Measurements from ENCODE around the gene PTPRZ1.

PTPRZ1 gene

DNA sequence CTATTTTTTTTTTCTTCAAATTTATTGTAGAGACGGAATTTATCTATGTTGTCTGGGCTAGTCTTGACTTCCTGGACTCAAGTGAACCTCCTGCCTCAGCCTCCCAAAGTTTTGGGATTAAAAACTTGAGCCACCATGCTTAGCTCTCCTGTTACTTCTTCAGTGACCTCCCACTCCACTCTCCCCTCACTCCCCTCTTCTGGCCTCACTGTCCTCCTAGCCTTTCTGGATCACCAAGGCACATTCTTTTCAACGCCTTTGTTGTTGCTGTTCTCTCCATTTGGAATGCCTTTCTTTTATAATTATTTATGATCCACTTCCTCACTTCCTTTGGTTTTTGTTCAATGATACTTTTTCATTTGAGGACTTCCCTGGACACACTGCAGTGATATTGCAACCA is 17.9 kb downstream of the PTPRZ1 start:
- DNase-seq (ENCODE audit: low read depth in 2 of 2, low spot score in 1 of 2), result no peak

DNA sequence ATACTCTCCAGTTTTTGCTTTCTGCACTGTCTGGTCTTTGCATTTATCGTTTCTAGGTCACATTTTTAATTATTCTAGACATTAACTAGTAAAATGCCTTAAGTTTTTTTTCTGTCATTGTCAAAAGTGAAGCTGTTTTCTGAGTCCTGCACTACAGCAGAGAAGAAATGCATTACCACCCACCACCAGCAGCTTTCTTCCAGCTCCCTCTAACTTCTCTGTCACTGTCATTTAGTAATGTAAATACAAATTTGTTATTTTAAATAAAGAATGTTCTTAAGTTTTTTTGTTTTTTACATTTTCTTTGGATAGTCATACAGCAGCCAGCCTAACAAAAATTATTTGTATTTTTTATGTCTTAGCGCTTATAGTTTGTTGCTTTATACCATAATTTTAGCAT is 18.8 kb downstream of the PTPRZ1 start:
- DNase-seq (ENCODE audit: low read depth in 2 of 2, low spot score in 1 of 2), result no peak

DNA sequence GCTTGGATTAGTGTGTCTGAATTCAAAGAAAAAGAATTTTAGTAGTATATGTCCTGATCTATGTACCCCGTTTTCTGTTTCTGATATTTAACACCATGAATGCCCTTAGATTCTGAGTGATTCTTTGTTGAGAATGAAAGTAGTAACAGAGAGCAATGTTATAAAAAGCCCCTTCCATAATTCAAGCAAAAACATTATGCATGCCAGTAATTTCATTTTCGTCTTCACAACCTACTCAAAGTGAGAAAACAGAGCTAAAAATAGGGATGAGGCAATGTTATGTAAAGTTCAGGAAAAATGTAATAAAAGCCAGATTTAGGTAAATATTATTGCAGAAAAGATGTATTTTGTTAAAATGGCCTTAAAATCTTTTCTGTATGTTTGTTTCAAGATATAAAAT is 28.1 kb downstream of the PTPRZ1 start:
- DNase-seq (ENCODE audit: low read depth in 2 of 2, low spot score in 1 of 2), result no peak

DNA sequence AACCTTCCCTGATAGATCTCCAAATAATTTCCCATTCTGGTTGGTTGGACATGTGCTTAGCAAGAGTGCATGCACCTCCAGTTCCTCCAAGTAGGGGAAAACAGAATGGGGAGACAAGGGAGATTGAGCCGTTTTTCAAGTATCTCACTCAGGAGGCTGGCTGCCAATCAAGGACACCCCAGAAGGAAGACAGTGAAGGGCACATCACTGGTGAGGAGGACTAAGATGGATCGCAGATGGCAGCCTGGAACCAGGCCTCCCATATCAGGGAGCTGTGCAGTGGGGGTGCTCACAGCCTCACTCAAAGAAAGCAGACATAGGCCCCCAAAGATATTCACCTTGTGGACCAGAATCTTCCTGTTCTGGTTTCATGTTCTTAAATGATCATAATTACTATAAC is 31.2 kb downstream of the PTPRZ1 start:
- no peak for DNase-seq (ENCODE audit: low read depth in 2 of 2, low spot score in 1 of 2)

DNA sequence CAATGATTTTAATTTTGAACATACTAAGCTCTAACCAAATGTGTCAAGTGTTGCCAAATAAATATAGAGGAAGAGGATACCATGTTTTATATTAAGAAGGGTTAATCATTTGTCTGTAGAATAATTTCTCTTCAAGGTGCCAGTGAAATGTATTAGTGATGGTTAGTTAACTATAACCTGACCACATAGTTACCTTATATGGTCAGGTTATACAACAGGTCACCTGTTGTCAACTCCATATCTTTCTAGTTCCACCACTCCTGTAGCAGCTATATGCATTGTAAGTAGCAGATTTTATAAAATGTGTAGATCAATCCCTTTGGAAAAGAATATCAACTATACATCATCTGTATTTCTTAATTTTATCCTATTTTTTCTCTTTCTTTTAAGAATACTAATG is 35.1 kb downstream of the PTPRZ1 start:
- DNase-seq (ENCODE audit: low read depth in 2 of 2, low spot score in 1 of 2), result no peak

DNA sequence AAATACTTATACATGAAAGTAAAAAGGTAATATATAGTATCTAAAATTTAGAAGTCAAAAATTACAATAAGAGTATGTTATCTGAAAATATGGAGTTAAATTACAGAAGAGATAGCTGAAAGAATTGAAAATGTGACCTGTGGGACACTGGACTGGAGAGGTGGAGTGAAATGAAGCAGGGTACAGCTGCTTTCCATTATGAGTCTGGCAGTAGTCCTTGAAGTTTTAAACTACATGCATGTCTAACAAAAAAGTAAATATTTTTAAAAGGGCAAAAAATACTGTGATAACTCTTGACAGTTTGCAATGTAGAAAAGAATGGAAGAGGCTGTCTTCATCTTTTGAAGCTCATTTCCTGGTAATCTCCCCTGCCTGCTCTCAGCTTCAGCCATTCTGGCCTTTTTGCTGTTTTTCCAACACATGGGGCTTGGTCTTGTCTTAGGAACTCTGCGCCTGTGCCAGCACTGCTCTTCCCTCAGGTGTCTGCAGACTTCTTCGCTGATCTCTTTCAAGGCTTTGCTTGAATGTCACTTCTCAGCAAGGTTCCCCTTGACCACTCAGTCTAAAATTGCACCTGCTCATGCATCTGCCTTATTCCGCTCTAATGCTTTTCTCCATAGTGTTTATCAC is 36.9 kb downstream of the PTPRZ1 start:
- DNase-seq (ENCODE audit: low read depth in 2 of 2, low spot score in 1 of 2), result no peak

GRCh38 chr7:121913947-121914675 is 41.1 kb downstream of the PTPRZ1 start:
- DNase-seq (ENCODE audit: low read depth in 2 of 2, low spot score in 1 of 2), result no peak

GRCh38 chr7:121914676-121915279 is 41.8 kb downstream of the PTPRZ1 start:
- no peak for DNase-seq (ENCODE audit: low read depth in 2 of 2, low spot score in 1 of 2)

DNA sequence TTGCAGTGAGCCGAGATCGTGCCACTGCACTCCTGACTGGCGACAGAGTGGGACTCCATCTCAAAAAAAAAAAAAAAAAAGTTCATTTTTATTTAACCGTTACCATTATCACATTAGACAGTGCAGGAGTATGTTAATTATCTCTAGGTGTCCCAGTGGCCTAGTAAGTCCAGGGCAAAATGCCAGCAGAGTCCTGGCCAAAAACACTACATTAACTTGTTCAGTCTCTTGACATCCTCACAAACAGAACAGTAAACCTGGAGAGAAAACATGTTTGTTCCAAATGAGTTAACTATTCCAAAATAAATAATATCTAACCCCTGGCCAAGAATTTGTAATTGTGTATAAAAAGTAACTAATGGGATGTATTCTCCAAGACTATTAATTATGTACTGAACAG is 43.2 kb downstream of the PTPRZ1 start:
- no peak for DNase-seq (ENCODE audit: low read depth in 2 of 2, low spot score in 1 of 2)

GRCh38 chr7:121919986-121920385 is 47.0 kb downstream of the PTPRZ1 start:
- DNase-seq (ENCODE audit: low read depth in 2 of 2, low spot score in 1 of 2), result no peak

DNA sequence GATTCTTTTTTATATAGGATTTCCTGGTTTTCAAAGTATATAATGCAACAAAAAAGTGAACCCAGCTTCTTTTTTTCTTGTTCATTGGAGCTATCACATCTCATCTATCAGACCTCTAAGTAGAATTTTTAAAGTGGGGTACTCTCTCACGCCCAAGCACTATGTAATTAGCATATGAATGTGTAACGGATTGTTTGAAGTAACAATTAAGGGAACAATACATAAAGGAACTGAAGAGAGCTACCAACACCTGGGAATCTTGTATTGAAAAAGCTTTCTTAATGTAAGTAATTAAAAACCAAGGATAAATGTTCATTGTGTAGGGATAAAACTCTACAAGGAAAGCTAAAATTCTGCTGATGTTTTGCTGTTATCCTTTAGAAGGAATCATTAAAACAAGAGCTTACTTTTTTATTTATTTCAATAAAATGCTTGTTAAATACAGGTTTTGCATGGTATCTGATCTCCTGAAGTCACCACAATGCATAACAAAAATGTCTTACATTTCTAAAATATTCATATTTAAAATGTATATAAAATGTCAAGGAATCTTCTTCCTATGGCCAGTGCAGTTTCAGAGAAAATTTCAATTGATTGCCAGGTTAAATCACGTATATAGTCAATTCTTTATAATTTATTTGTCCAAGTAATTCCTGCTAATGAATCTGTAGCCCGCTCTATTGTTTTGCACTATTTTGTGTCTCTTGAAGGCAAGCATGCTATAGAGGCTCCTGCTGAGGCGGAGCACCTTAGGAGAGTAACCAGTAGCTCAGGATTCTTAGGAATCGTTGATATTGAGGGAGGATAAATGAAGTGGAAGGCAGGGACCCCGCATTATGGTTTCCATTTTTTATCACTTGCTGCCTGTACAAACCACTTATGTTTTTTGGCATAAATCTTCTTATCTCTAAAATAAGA is 51.6 kb downstream of the PTPRZ1 start:
- no peak for DNase-seq (ENCODE audit: low read depth in 2 of 2, low spot score in 1 of 2)

- DNase-seq (ENCODE audit: low read depth in 2 of 2, low spot score in 1 of 2), result no peak
Observed at GRCh38 chr7:121931149-121931902, 58.4 kb downstream of the PTPRZ1 start.

- DNase-seq (ENCODE audit: low read depth in 2 of 2, low spot score in 1 of 2), result no peak
Observed at GRCh38 chr7:121932768-121933167, 59.8 kb downstream of the PTPRZ1 start.

GRCh38 chr7:121936951-121937623 is 64.1 kb downstream of the PTPRZ1 start:
- no peak for DNase-seq (ENCODE audit: low read depth in 2 of 2, low spot score in 1 of 2)

GRCh38 chr7:121938429-121938996 is 65.6 kb downstream of the PTPRZ1 start:
- DNase-seq (ENCODE audit: low read depth in 2 of 2, low spot score in 1 of 2), result no peak

DNA sequence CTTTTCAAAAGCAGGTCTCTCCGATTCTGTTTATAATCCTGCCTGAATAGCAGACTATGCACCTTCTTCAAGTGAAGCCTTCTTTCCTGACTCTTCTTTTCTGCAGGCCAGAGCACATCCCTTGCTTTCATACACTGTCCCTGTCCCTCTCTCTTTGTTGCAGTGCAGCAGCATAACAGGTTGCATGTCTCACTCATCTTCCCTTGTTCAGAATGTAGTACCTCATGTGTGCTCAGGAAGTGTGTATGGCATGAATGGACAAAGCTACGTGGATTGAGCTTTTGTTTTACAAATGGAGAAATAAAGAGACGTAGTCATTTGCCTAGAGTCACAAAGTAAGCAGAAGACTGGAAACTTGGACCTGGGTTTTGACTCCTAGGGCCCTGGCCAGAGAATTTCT is 68.0 kb downstream of the PTPRZ1 start:
- DNase-seq (ENCODE audit: low read depth in 2 of 2, low spot score in 1 of 2), result no peak

- no peak for DNase-seq (ENCODE audit: low read depth in 2 of 2, low spot score in 1 of 2)
Observed at GRCh38 chr7:121941830-121942229, 68.9 kb downstream of the PTPRZ1 start.

DNA sequence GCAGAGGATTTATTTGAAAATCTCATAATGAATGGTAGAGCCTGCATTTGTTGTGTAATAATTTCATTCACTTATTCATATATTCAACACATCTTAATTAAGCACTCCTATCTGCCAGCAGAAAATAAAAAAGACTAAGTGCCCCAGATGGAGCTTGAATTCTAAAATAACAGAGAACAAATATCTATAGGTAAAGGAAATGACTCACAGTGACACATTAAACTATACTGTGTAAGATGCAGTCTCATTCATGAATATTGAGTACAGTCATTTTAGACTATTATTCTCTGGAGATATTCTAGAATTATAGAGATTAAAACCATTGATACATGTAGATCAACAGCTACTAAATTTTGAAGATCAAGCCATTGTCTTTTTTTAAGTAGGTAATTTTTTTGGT is 72.1 kb downstream of the PTPRZ1 start:
- DNase-seq (ENCODE audit: low read depth in 2 of 2, low spot score in 1 of 2), result no peak

GRCh38 chr7:121945480-121946236 is 72.7 kb downstream of the PTPRZ1 start:
- DNase-seq (ENCODE audit: low read depth in 2 of 2, low spot score in 1 of 2), result no peak
